AG04450 (cell line): ENCODE data around the gene ABCD1. TPM values are rescaled to one million over a fixed set of nuclear protein-coding genes. Genes with fewer than 3 reads are reported as not detected.
"Not testable (repeated sequence)": the region's sequence is repeated elsewhere in the genome, so short reads cannot be mapped to it uniquely, and the experiment has no call there.

Source experiments
- CTCF ChIA-PET: fragments of 300-600, 350-600 bp; formaldehyde crosslinking; extraction: SDS; loops from one replicate; lab custom pipeline; 2022; ENCODE audit warnings: antibody characterized with exemption, inconsistent platforms; lab: Charles Lee
- POLR2A ChIA-PET: fragments of 350-600 bp; formaldehyde crosslinking; extraction: SDS; loops from one replicate; lab custom pipeline; 2021; ENCODE audit warnings: antibody characterized with exemption, inconsistent platforms; lab: Yijun Ruan, JAX
- DNase-seq: peaks from one replicate; pipeline ENCODE4 v3.0.0-alpha.2; 2011; ENCODE audit warnings: low read depth, low spot score
- H3K27ac ChIP-seq: one replicate; pipeline ENCODE4 v1.5.1; 2012; ENCODE audit warnings: low read depth, low read length, control low read depth
- H3K27me3 ChIP-seq: one replicate; pipeline ENCODE4 v1.6.0; 2012; ENCODE audit warnings: low read length; ENCODE audit not compliant: control insufficient read depth, insufficient read depth
- H3K4me3 ChIP-seq: 2 replicates; pipeline ENCODE4 v1.5.1; 2011; ENCODE audit warnings: mild to moderate bottlenecking, low read depth, low read length, control low read depth
- H3K9me3 ChIP-seq: 2 replicates; pipeline ENCODE4 v1.5.1; 2012; ENCODE audit warnings: low read length; ENCODE audit not compliant: control insufficient read depth, insufficient read depth
- CTCF ChIP-seq: IDR thresholded peaks from 2 replicates; pipeline ENCODE4 v1.5.1; 2011; ENCODE audit warnings: low read depth, low read length, control low read depth, inconsistent platforms
- polyA plus RNA-seq: library from polyadenylated mRNA; depleted of rRNA; stranded (reverse); fragments of >200 nt; gene quantifications from 2 replicates; pipeline ENCODE4 v1.2.3, GENCODE V29; 2011

Gene ABCD1
- polyA plus RNA-seq, 1 experiment, result 4.2 TPM

GRCh38 chrX:153692003-153692402 lies 32.7 kb upstream of the ABCD1 start:
- H3K27me3 ChIP-seq, result no peaks in the 10 kb centered on the region
- DNase-seq, result no peak
- no peak overlapping the region for H3K27ac ChIP-seq
- POLR2A ChIA-PET, result no interaction called here
- CTCF ChIA-PET, result no interaction called here
- no peak overlapping the region for H3K4me3 ChIP-seq
- no peaks in the 10 kb centered on the region for H3K9me3 ChIP-seq
- no peak for TF ChIP-seq CTCF

DNA sequence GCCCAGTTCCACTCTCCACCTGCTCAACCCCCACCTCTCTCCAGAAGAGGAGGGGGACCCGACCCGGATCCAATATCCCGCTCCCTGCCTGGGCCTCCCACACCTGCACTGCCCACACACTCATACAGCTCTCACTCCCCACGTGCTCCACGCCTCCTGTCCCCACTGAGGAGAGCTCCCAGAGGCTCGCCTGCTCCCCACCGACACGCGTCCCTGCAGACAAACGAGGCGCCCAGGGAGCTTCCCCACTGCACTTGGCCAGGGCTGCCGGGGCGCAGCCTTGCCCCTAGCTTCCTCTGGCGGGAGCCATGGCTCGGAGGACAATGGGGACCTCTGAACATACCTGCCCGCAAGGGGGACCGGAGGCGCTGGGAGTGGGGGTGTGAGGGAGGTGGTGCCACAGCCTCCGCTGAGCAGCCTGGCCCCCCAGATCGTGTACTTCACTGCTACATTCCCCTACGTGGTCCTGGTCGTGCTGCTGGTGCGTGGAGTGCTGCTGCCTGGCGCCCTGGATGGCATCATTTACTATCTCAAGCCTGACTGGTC lies 32.0 kb upstream of the ABCD1 start:
- H3K4me3 ChIP-seq, result no peak overlapping the region
- no peaks in the 10 kb centered on the region for H3K9me3 ChIP-seq
- TF ChIP-seq CTCF, result no peak
- DNase-seq, result no peak
- ChIA-PET POLR2A (no interaction called here), CTCF (no interaction called here)
- no peak overlapping the region for H3K27ac ChIP-seq
- H3K27me3 ChIP-seq, result no peaks in the 10 kb centered on the region

- Histone ChIP-seq H3K9me3 (no peaks in the 10 kb centered on the region), H3K4me3 (no peak overlapping the region), H3K27ac (no peak overlapping the region), H3K27me3 (no peaks in the 10 kb centered on the region)
- no peak for DNase-seq
- ChIA-PET CTCF (no interaction called here), POLR2A (no interaction called here)
- no peak for TF ChIP-seq CTCF
These were observed 31.2 kb upstream of the ABCD1 start for GRCh38 chrX:153693216-153694086.

DNA sequence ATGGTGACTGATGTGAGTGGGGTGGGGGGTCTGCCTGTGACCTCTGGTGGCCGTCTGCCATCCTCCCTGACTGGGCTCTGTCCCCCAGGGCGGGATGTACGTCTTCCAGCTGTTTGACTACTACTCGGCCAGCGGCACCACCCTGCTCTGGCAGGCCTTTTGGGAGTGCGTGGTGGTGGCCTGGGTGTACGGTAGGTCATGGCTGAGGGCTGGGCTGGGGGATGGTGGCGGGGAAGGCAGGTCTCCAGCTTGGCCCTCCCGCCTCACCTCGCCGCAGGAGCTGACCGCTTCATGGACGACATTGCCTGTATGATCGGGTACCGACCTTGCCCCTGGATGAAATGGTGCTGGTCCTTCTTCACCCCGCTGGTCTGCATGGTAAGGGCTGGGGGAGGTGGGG lies 30.4 kb upstream of the ABCD1 start:
- H3K9me3 ChIP-seq, DNase-seq, CTCF ChIA-PET, H3K4me3 ChIP-seq, POLR2A ChIA-PET, H3K27me3 ChIP-seq, H3K27ac ChIP-seq: not testable (repeated sequence)

DNA sequence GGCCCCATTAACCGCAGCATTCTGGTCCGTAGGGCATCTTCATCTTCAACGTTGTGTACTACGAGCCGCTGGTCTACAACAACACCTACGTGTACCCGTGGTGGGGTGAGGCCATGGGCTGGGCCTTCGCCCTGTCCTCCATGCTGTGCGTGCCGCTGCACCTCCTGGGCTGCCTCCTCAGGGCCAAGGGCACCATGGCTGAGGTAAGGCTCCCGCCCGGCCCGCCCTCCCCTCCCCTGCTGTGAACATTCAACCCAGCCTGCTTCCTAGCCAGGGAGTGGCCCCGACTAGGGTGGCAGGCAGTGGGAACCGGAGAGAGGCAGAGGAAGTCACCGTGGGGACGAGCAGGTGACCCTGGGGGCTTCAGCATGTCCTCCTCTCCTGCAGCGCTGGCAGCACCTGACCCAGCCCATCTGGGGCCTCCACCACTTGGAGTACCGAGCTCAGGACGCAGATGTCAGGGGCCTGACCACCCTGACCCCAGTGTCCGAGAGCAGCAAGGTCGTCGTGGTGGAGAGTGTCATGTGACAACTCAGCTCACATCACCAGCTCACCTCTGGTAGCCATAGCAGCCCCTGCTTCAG lies 29.9 kb upstream of the ABCD1 start:
- Histone ChIP-seq H3K4me3 (no peak overlapping the region), H3K27ac (no peak overlapping the region), H3K27me3 (no peaks in the 10 kb centered on the region), H3K9me3 (no peaks in the 10 kb centered on the region)
- ChIA-PET POLR2A (no interaction called here), CTCF (no interaction called here)
- no peak for DNase-seq
- TF ChIP-seq CTCF, result no peak
